Measurements from ENCODE around the gene PTBP2. TPM values are rescaled to one million over a fixed set of nuclear protein-coding genes. Genes with fewer than 3 reads are reported as not detected.

Gene PTBP2
- total and polyA plus RNA-seq, 2 experiments from 2014 or later = 8.3 to 9.6 TPM

- Histone ChIP-seq H3K79me2 (ENCODE audit: insufficient read depth) (no peaks in the 10 kb centered on the region), H3K4me3 (no peak overlapping the region), H3K9me2 (ENCODE audit: insufficient read depth) (no peaks in the 10 kb centered on the region), H3F3A (ENCODE audit: insufficient read depth) (no peaks in the 10 kb centered on the region), H3K4me2 (ENCODE audit: unreplicated experiment) (no peak overlapping the region), H3K36me3 (ENCODE audit: low read depth) (0 out of 2 replicates have a peak, but pooled peaks cover 10% of the 10 kb centered on the region), H3K27ac (no peak overlapping the region), H4K20me1 (ENCODE audit: insufficient read depth) (no peaks in the 10 kb centered on the region), H3K4me1 (ENCODE audit: insufficient read depth) (no peaks in the 10 kb centered on the region), H3K9me3 (ENCODE audit: low read depth) (no peaks in the 10 kb centered on the region), H3K27me3 (replicated peaks; ENCODE audit: insufficient read depth) (no peaks in the 10 kb centered on the region), H2AFZ (no peak overlapping the region), H3K9ac (no peak overlapping the region)
- DNase-seq = no peak
- 89 to 100% methylated on average over 1 of the region's 1 CpG for WGBS, 2 experiments (ENCODE audit: low coverage in 1 of 2, low lambda C conversion rate in 2 of 2, missing lambda C conversion rate in 2 of 2)
- TF ChIP-seq EZH2 (IDR thresholded peaks at IDR 0.05; ENCODE audit: insufficient read depth, poor library complexity, severe bottlenecking) (no peak), EZH2phosphoT487 (IDR thresholded peaks at IDR 0.05; ENCODE audit: insufficient read depth, low read depth) (no peak)
- in situ Hi-C loops (cut with MboI) = no loop called here
Measured at GRCh38 chr1:96825231-96825630, 103.6 kb downstream of the PTBP2 start.

- no peaks in the 10 kb centered on the region for H3K79me2 ChIP-seq (ENCODE audit: insufficient read depth)
- H3K9ac ChIP-seq = no peak overlapping the region
- H3K27ac ChIP-seq = no peak overlapping the region
- no peaks in the 10 kb centered on the region for H3K27me3 ChIP-seq (replicated peaks; ENCODE audit: insufficient read depth)
- no peak overlapping the region for H3K4me2 ChIP-seq (ENCODE audit: unreplicated experiment)
- DNase-seq = no peak
- H3F3A ChIP-seq (ENCODE audit: insufficient read depth) = no peaks in the 10 kb centered on the region
- 0 out of 2 replicates have a peak, but pooled peaks cover 10% of the 10 kb centered on the region for H3K36me3 ChIP-seq (ENCODE audit: low read depth)
- no peak overlapping the region for H2AFZ ChIP-seq
- in situ Hi-C loops (cut with MboI) = no loop called here
- H3K9me3 ChIP-seq (ENCODE audit: low read depth) = no peaks in the 10 kb centered on the region
- no peaks in the 10 kb centered on the region for H3K4me1 ChIP-seq (ENCODE audit: insufficient read depth)
- TF ChIP-seq EZH2phosphoT487 (IDR thresholded peaks at IDR 0.05; ENCODE audit: insufficient read depth, low read depth) (no peak), EZH2 (IDR thresholded peaks at IDR 0.05; ENCODE audit: insufficient read depth, poor library complexity, severe bottlenecking) (no peak)
- no peaks in the 10 kb centered on the region for H3K9me2 ChIP-seq (ENCODE audit: insufficient read depth)
- no peaks in the 10 kb centered on the region for H4K20me1 ChIP-seq (ENCODE audit: insufficient read depth)
- no peak overlapping the region for H3K4me3 ChIP-seq
Measured at GRCh38 chr1:96825950-96826576, 104.5 kb downstream of the PTBP2 start.

GRCh38 chr1:96833376-96833775 lies 111.8 kb downstream of the PTBP2 start:
- no peaks in the 10 kb centered on the region for H3K4me1 ChIP-seq (ENCODE audit: insufficient read depth)
- H3K4me2 ChIP-seq (ENCODE audit: unreplicated experiment) = no peak overlapping the region
- no peak overlapping the region for H3K27ac ChIP-seq
- no peak overlapping the region for H3K9ac ChIP-seq
- 100% methylated on average over 1 of the region's 1 CpG for WGBS, 2 experiments (ENCODE audit: low coverage in 1 of 2, low lambda C conversion rate in 2 of 2, missing lambda C conversion rate in 2 of 2)
- TF ChIP-seq EZH2phosphoT487 (IDR thresholded peaks at IDR 0.05; ENCODE audit: insufficient read depth, low read depth) (no peak), EZH2 (IDR thresholded peaks at IDR 0.05; ENCODE audit: insufficient read depth, poor library complexity, severe bottlenecking) (no peak)
- no peak overlapping the region for H3K4me3 ChIP-seq
- no peaks in the 10 kb centered on the region for H3K9me3 ChIP-seq (ENCODE audit: low read depth)
- H2AFZ ChIP-seq = no peak overlapping the region
- no peaks in the 10 kb centered on the region for H3F3A ChIP-seq (ENCODE audit: insufficient read depth)
- no peaks in the 10 kb centered on the region for H3K27me3 ChIP-seq (replicated peaks; ENCODE audit: insufficient read depth)
- in situ Hi-C loops (cut with MboI) = no loop called here
- H4K20me1 ChIP-seq (ENCODE audit: insufficient read depth) = no peaks in the 10 kb centered on the region
- no peaks in the 10 kb centered on the region for H3K36me3 ChIP-seq (ENCODE audit: low read depth)
- H3K9me2 ChIP-seq (ENCODE audit: insufficient read depth) = no peaks in the 10 kb centered on the region
- no peaks in the 10 kb centered on the region for H3K79me2 ChIP-seq (ENCODE audit: insufficient read depth)
- DNase-seq = no peak

GRCh38 chr1:96834986-96835385 lies 113.4 kb downstream of the PTBP2 start:
- no peak for TF ChIP-seq EZH2 (IDR thresholded peaks at IDR 0.05; ENCODE audit: insufficient read depth, poor library complexity, severe bottlenecking)
- TF ChIP-seq EZH2phosphoT487 (IDR thresholded peaks at IDR 0.05; ENCODE audit: insufficient read depth, low read depth) = no peak
- Histone ChIP-seq H4K20me1 (ENCODE audit: insufficient read depth) (no peaks in the 10 kb centered on the region), H3K27me3 (replicated peaks; ENCODE audit: insufficient read depth) (no peaks in the 10 kb centered on the region), H3K79me2 (ENCODE audit: insufficient read depth) (no peaks in the 10 kb centered on the region), H3K4me3 (no peak overlapping the region), H3K27ac (no peak overlapping the region), H3K36me3 (ENCODE audit: low read depth) (no peaks in the 10 kb centered on the region), H3K4me1 (ENCODE audit: insufficient read depth) (no peaks in the 10 kb centered on the region), H3K9me2 (ENCODE audit: insufficient read depth) (no peaks in the 10 kb centered on the region), H3K9ac (no peak overlapping the region), H2AFZ (no peak overlapping the region), H3K9me3 (ENCODE audit: low read depth) (no peaks in the 10 kb centered on the region), H3K4me2 (ENCODE audit: unreplicated experiment) (no peak overlapping the region), H3F3A (ENCODE audit: insufficient read depth) (no peaks in the 10 kb centered on the region)
- in situ Hi-C loops (cut with MboI) = no loop called here
- no peak for DNase-seq
- 64 to 77% methylated on average over 2 of the region's 2 CpGs for WGBS, 2 experiments (ENCODE audit: low coverage in 1 of 2, low lambda C conversion rate in 2 of 2, missing lambda C conversion rate in 2 of 2)

Measured in GM23248 (cell line).